ENCODE data around the gene FRS2. TPM values are rescaled to one million over a fixed set of nuclear protein-coding genes. Genes with fewer than 3 reads are reported as not detected.

FRS2 gene
- total RNA-seq, 1 experiment from 2014 or later = 33.7 TPM

DNA sequence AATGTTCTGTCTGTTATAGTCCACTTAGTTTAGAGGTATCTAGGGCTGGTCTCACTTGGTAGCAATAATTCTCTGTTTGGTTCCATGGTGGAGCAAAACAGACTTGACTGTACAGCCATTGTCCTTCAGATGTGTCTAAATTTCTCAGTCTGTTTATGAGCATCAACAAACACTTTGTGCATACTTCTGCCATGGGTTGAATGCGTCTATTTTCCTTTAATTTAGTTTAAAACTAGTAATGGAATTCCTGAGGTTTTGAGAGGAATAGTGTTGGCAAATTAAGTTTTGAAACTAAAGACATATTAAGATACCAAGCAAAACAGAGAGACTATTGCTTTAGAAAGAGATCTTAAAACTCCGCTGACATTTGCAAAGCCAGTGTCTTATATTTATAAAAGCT, 22.6 kb downstream of the FRS2 start:
- Mint-ChIP-seq H3K27ac (peak overlapping the region in 1 of 3 experiments; percentile 81; a peak in 1 of 7 replicates), H3K27me3 (ENCODE audit: low read depth) (no peaks in the 10 kb centered on the region), H3K9me3 (peaks cover under 1 to 3% of the 10 kb centered on the region in 2 experiments), H3K4me1 (peaks cover 8 to 13% of the 10 kb centered on the region in 2 experiments), H3K36me3 (ENCODE audit: insufficient read depth in 1 of 3, low read depth in 3 of 3) (peaks cover 3 to 17% (median 4%) of the 10 kb centered on the region in 3 experiments; a peak in 6 of 7 replicates), H3K4me3 (no peak overlapping the region)
- Histone ChIP-seq H2BK12ac (ENCODE audit: insufficient read length, low read depth, low read length) (no peak overlapping the region), H4K91ac (ENCODE audit: insufficient read length, low read depth, low read length) (no peak overlapping the region), H2BK120ac (ENCODE audit: low read depth, low read length, poor library complexity, severe bottlenecking) (no peak overlapping the region), H2AK5ac (ENCODE audit: insufficient read length, low read length) (no peak overlapping the region), H3K79me2 (ENCODE audit: insufficient read depth, low read length) (peaks cover 14% of the 10 kb centered on the region; the same call in 1 of the 2 replicates), H3K4me1 (ENCODE audit: insufficient read depth, low read length) (no peaks in the 10 kb centered on the region), H4K5ac (ENCODE audit: insufficient read length, low read depth, low read length) (no peak overlapping the region), H2BK20ac (ENCODE audit: low read depth, low read length, poor library complexity, severe bottlenecking) (no peak overlapping the region), H3K27me3 (ENCODE audit: insufficient read depth, low read length) (no peaks in the 10 kb centered on the region), H2BK15ac (ENCODE audit: low read depth, low read length) (no peak overlapping the region), H3K79me1 (ENCODE audit: insufficient read depth, low read depth, low read length, poor library complexity, severe bottlenecking) (no peaks in the 10 kb centered on the region), H2AFZ (ENCODE audit: low read length) (no peak overlapping the region), H3K18ac (ENCODE audit: insufficient read length, low read depth, low read length) (no peak overlapping the region), H3K9ac (ENCODE audit: extremely low read depth, insufficient read length, low read length) (no peak overlapping the region), H3K14ac (ENCODE audit: insufficient read depth, low read length) (no peak overlapping the region), H3K9me3 (ENCODE audit: control insufficient read depth, low read depth, low read length) (no peaks in the 10 kb centered on the region), H3K4ac (ENCODE audit: low read depth, low read length) (no peak overlapping the region), H3K23me2 (ENCODE audit: insufficient read length, low read depth, low read length, poor library complexity, severe bottlenecking) (no peaks in the 10 kb centered on the region), H3K4me2 (ENCODE audit: insufficient read depth, insufficient read length, low read length) (no peak overlapping the region), H3K23ac (ENCODE audit: insufficient read length, low read depth, low read length) (no peak overlapping the region), H3K27ac (ENCODE audit: insufficient read length, low read depth, low read length) (no peak overlapping the region), H4K20me1 (ENCODE audit: control insufficient read depth, insufficient read depth, insufficient read length) (peaks cover 3% of the 10 kb centered on the region), H3T11ph (ENCODE audit: low read length) (no peak overlapping the region), H2BK5ac (ENCODE audit: insufficient read length, low read length) (no peak overlapping the region), H3K56ac (ENCODE audit: insufficient read length, low read depth, low read length) (no peak overlapping the region), H4K8ac (replicated peaks; ENCODE audit: insufficient read length, low read depth, low read length) (no peak overlapping the region)
- TF ChIP-seq, protein P1, sequence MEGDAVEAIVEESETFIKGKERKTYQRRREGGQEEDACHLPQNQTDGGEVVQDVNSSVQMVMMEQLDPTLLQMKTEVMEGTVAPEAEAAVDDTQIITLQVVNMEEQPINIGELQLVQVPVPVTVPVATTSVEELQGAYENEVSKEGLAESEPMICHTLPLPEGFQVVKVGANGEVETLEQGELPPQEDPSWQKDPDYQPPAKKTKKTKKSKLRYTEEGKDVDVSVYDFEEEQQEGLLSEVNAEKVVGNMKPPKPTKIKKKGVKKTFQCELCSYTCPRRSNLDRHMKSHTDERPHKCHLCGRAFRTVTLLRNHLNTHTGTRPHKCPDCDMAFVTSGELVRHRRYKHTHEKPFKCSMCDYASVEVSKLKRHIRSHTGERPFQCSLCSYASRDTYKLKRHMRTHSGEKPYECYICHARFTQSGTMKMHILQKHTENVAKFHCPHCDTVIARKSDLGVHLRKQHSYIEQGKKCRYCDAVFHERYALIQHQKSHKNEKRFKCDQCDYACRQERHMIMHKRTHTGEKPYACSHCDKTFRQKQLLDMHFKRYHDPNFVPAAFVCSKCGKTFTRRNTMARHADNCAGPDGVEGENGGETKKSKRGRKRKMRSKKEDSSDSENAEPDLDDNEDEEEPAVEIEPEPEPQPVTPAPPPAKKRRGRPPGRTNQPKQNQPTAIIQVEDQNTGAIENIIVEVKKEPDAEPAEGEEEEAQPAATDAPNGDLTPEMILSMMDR (conservative IDR thresholded peaks at IDR 0.05) = no peak
- no CpG with 5 or more reads among the region's 2 CpGs for WGBS (ENCODE audit: extremely low coverage, insufficient read length, low lambda C conversion rate)
- no peak for DNase-seq
